Gastroesophageal sphincter (tissue), 4 donors: ENCODE measurements around the gene AGPAT3. TPM values are rescaled to one million over a fixed set of nuclear protein-coding genes. Genes with fewer than 3 reads are reported as not detected.
A peak's percentile ranks its signal among the peaks of the same experiment; 100 is the strongest.

Source experiments
- ATAC-seq: fragments of 150-250 bp; one replicate; pipeline ENCODE4 v1.9.1; 2016; ENCODE audit warnings: mild to moderate bottlenecking, moderate library complexity
- H3K27ac ChIP-seq, 4 donors: fragments of 200-600 bp; sonication (generic) in 3 of 4; 1 replicate in 3 of 4; 2 replicates in 1 of 4; pipeline ENCODE4 v1.5.1; 2016 to 2019
- H3K27me3 ChIP-seq: fragments of 200-600 bp; sonication (generic); one replicate; pipeline ENCODE4 v1.5.1; 2019
- H3K36me3 ChIP-seq, 2 donors: fragments of 200-600 bp; sonication (generic); one replicate each; pipeline ENCODE4 v1.5.1; 2019; ENCODE audit warnings: control low read depth in 1 of 2
- H3K4me1 ChIP-seq, 3 donors: fragments of 200-600 bp; sonication (generic); 1 replicate in 2 of 3; 2 replicates in 1 of 3; pipeline ENCODE4 v1.5.1; 2016 to 2019; ENCODE audit warnings: control low read depth in 2 of 3
- H3K4me3 ChIP-seq, 2 donors: fragments of 200-600 bp; sonication (generic); one replicate each; pipeline ENCODE4 v1.5.1; 2019; ENCODE audit warnings: mild to moderate bottlenecking in 1 of 2, moderate library complexity in 1 of 2
- H3K9me3 ChIP-seq, 3 donors: fragments of 200-600 bp; sonication (generic); one replicate each; pipeline ENCODE4 v1.5.1; 2017 to 2019; ENCODE audit warnings: control low read depth in 2 of 3
- EP300 ChIP-seq: sonication (generic); formaldehyde crosslinking; IDR thresholded peaks from one replicate; pipeline ENCODE4 v1.6.1; 2017; ENCODE audit warnings: antibody characterized with exemption, mild to moderate bottlenecking
- POLR2A ChIP-seq, 2 donors: fragments of 450-650 bp; IDR thresholded peaks; one replicate each; pipeline ENCODE4 v1.6.1; 2017; ENCODE audit warnings: antibody characterized with exemption in 2 of 2, mild to moderate bottlenecking in 2 of 2, moderate library complexity in 1 of 2
- POLR2AphosphoS5 ChIP-seq: sonication (generic); formaldehyde crosslinking; IDR thresholded peaks from one replicate; pipeline ENCODE4 v1.6.1; 2017; ENCODE audit warnings: antibody characterized with exemption
- WGBS, 2 donors: methylation state at CpG; one replicate each; pipeline ENCODE4 v1.1.5; 2018; ENCODE audit warnings: low coverage in 1 of 2; 5-methylcytosine and 5-hydroxymethylcytosine counted together
- total RNA-seq, 4 donors: library from RNA; depleted of rRNA; stranded (reverse); fragments of >200 nt; gene quantifications; one replicate each; pipeline ENCODE4 v1.1.0, GENCODE V29; 2016
- TF ChIP-seq, protein P1 (sequence below), 4 experiments: fragments of 200-600 bp in 2 of 4; fragments of 450-650 bp in 2 of 4; sonication (generic) in 1 of 4; IDR thresholded peaks; one replicate each; pipeline ENCODE4 v1.5.1; 2017 to 2019; ENCODE audit warnings: antibody characterized with exemption in 4 of 4, mild to moderate bottlenecking in 2 of 4, moderate library complexity in 2 of 4

AGPAT3 gene
- total RNA-seq, 4 donors from 2014 or later: 27.1 to 46.9 (median 32.2) TPM

GRCh38 chr21:44013380-44014088 is 148.5 kb downstream of the AGPAT3 start:
- no peaks in the 10 kb centered on the region for H3K9me3 ChIP-seq
- no peaks in the 10 kb centered on the region for H3K27me3 ChIP-seq
- TF ChIP-seq, protein P1, sequence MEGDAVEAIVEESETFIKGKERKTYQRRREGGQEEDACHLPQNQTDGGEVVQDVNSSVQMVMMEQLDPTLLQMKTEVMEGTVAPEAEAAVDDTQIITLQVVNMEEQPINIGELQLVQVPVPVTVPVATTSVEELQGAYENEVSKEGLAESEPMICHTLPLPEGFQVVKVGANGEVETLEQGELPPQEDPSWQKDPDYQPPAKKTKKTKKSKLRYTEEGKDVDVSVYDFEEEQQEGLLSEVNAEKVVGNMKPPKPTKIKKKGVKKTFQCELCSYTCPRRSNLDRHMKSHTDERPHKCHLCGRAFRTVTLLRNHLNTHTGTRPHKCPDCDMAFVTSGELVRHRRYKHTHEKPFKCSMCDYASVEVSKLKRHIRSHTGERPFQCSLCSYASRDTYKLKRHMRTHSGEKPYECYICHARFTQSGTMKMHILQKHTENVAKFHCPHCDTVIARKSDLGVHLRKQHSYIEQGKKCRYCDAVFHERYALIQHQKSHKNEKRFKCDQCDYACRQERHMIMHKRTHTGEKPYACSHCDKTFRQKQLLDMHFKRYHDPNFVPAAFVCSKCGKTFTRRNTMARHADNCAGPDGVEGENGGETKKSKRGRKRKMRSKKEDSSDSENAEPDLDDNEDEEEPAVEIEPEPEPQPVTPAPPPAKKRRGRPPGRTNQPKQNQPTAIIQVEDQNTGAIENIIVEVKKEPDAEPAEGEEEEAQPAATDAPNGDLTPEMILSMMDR (IDR thresholded peaks at IDR 0.05): no peak
- TF ChIP-seq POLR2A (IDR thresholded peaks at IDR 0.05) (no peak), POLR2AphosphoS5 (no peak), EP300 (no peak)
- H3K4me3 ChIP-seq: peak overlapping the region; percentile 91 to 97
- WGBS, 2 donors: 16 to 20% methylated on average over 5 to 8 of the region's 8 CpGs
- no peak for ATAC-seq
- H3K36me3 ChIP-seq: no peaks in the 10 kb centered on the region
- peak overlapping the region in 2 of 4 donors; percentile 93 to 99 for H3K27ac ChIP-seq
- peaks cover 0 to 60% (median 19%) of the 10 kb centered on the region in 3 donors for H3K4me1 ChIP-seq

DNA sequence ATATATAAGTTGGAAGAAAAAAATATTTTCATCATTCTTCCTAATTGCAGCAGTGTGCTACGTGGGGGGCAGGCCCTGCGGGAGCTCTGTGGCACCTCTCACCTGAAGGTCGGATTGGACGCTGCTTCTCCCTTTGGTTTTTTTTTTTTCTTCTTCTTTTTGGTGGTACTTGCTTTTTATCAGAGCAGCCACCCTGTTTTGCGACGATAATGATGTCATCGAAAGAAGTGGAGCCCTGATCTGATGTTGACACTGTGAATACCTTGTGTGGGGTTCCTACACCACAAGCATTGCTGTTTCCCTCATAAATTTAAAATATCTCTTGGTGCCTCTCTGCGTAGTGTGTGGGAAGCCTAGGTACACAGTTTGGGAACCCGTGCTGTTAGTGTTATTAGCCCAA is 152.6 kb downstream of the AGPAT3 start:
- 80 to 84% methylated on average over 8 of the region's 9 CpGs for WGBS, 2 donors
- ATAC-seq: no peak
- H3K9me3 ChIP-seq: no peaks in the 10 kb centered on the region

DNA sequence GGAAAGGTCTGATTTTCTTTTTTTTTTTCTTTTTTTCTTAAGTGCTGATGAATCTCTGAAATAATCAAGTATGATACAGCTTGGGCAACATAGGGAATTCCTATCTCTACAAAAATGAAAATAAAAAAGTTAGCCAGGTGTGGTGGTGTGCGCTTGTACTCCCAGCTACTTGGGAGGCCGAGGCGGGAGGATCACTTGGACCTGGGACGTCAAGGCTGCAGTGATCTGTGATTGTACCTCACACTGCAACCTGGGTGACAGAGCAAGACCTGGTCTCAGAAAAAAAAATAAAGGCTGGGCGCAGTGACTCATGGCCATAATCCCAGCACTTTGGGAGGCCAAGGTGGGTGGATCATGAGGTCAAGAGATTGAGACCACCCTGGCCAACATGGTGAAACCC is 153.1 kb downstream of the AGPAT3 start:
- Histone ChIP-seq H3K27me3 (no peaks in the 10 kb centered on the region), H3K9me3 (no peaks in the 10 kb centered on the region), H3K4me3 (no peak overlapping the region), H3K36me3 (no peaks in the 10 kb centered on the region), H3K4me1 (peaks cover 3 to 72% (median 19%) of the 10 kb centered on the region in 3 donors), H3K27ac (no peak overlapping the region)
- 72 to 80% methylated on average over 2 to 3 of the region's 5 CpGs for WGBS, 2 donors
- no peak for ATAC-seq
- TF ChIP-seq POLR2A (IDR thresholded peaks at IDR 0.05): no peak
- TF ChIP-seq POLR2AphosphoS5: no peak
- no peak for TF ChIP-seq EP300
- TF ChIP-seq, protein P1 (IDR thresholded peaks at IDR 0.05): no peak

More for the DNA sequence above, 152.6 kb downstream of the AGPAT3 start:
- Histone ChIP-seq H3K27ac (no peak overlapping the region), H3K4me3 (no peak overlapping the region), H3K4me1 (peaks cover 3 to 74% (median 20%) of the 10 kb centered on the region in 3 donors), H3K36me3 (no peaks in the 10 kb centered on the region), H3K27me3 (no peaks in the 10 kb centered on the region)
- TF ChIP-seq POLR2AphosphoS5: no peak
- TF ChIP-seq EP300: no peak
- TF ChIP-seq, protein P1 (IDR thresholded peaks at IDR 0.05): no peak
- no peak for TF ChIP-seq POLR2A (IDR thresholded peaks at IDR 0.05)

DNA sequence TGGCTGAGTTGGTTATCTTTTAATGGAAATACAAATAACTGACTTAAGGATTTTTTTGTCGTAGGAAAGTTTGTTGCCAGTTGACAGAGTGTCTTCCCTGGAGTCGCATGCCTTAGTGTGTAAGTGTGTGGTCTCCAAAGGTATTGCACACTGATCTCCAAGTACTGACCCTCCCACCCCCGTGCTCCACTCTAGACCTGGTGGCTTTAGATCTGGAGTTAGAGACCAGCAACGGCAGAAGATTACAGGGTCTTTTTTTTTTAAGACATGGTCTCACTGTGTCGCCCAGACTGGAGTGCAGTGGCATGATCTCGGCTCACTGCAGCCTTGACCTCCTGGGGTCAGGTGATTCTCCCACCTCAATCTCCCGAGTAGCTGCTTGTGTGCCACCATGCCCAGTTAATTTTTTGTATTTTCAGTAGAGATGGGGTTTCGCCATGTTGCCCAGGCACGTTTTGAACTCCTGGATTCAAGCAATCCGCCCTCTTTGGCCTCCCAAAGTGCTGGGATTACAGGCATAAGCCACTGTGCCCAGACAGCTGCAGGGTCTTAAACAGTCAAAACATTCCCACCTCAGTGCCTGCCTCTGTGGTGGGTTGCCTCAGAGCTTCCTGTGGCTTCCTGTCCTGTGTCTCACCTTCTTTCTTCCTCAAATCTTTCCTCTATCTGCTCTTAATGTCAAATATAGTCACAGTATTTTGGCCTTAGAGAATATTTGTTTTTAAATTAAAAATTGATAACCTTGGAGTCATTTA is 154.0 kb downstream of the AGPAT3 start:
- Histone ChIP-seq H3K9me3 (no peaks in the 10 kb centered on the region), H3K4me3 (no peak overlapping the region), H3K27me3 (no peaks in the 10 kb centered on the region), H3K36me3 (no peaks in the 10 kb centered on the region), H3K27ac (no peak overlapping the region), H3K4me1 (peaks cover 3 to 64% (median 11%) of the 10 kb centered on the region in 3 donors)
- 75 to 88% methylated on average over 8 to 9 of the region's 10 CpGs for WGBS, 2 donors
- TF ChIP-seq, protein P1 (IDR thresholded peaks at IDR 0.05): no peak
- TF ChIP-seq EP300: no peak
- TF ChIP-seq POLR2AphosphoS5: no peak
- no peak for TF ChIP-seq POLR2A (IDR thresholded peaks at IDR 0.05)
- no peak for ATAC-seq
